AML-193 (cell line): ENCODE data around the gene KCNA2.
A peak's percentile ranks its signal among the peaks of the same experiment; 100 is the strongest.

ENCODE experiments used
- DNase-seq, 2 experiments: peaks; one replicate each; lab custom pipeline; 2025; lab: John Stamatoyannopoulos, UW

KCNA2 gene

DNA sequence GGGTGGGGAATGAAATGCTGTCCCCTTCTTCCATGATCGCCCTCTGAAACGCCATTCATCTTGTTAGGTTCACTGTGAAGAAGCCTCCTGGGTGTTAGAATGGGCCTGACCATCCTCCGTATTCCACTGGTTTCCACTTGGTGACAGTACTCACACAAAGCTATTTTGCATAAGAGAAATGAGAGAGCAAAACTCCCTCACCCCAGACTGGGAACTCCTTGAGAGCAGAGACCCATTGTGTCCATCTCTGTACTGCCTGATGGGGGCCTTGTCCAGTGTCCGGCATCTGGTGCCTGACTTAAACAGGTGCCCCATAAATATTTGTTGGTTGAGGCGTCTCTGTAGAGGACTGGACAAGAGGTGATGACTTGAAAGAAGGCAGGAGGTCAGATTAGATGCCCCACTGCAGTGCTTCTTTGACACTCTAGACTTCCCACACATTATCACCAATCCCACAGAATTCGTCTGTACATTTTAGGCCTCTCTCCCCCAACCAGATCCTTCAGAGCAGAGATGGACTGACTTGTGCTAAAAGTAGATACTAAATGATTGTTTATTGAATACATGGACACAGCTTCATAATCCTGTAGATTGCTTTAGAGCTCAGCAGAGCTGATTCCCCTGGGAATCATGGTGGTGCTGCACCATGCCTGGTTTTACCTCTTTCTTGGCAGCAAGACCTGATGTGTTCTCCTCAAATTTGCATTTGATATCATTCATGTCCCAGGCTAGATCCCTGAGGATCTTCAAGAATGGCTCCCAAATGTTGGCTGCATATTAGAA is 22.4 kb upstream of the KCNA2 start:
- DNase-seq = no peak

GRCh38 chr1:110627764-110628163 is 21.6 kb upstream of the KCNA2 start:
- DNase-seq = peak; percentile 57 to 60

GRCh38 chr1:110626889-110627288 is 20.7 kb upstream of the KCNA2 start:
- no peak for DNase-seq

DNA sequence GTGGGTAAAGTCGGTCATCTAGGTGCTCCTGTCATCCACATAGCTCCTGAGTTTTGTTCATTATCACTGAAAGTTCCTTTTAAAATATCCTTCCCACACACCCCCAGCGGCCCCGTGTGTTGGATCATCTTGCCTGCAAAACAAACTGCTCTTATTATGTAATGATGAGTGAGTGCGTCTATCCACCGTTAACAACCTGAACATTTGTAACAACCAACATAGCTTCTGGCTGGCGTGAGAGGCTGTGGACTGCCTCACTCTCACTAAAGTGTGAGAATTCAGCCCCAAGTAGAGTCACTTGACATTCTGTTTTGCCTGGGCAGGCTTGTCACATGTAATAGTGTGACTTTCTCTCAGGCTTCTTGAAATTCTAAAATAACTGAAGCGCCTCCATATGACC is 14.5 kb upstream of the KCNA2 start:
- no peak for DNase-seq

GRCh38 chr1:110620250-110620615 is 14.1 kb upstream of the KCNA2 start:
- no peak for DNase-seq

GRCh38 chr1:110619412-110620249 is 13.5 kb upstream of the KCNA2 start:
- peak; percentile 63 for DNase-seq

GRCh38 chr1:110618668-110619067 is 12.5 kb upstream of the KCNA2 start:
- no peak for DNase-seq

DNA sequence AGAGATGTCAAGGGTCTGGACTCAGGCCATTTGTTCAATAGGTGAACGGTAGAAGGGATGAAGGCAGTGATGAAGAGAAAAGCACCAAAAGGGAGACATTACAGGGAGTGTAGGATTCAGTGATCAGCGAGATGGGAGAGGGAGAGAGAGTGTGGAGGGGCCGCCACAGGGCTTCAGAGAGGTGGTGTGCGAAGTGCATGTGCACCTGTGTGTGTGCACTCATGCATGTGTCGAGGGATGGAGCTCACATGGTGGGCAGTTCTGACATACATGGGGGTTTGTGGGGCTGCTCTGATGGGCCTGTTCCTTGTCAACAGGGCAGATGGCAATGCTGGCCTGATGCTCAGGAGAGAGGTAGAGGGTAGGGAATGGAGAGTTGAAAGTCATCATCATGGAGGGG is 11.4 kb upstream of the KCNA2 start:
- no peak for DNase-seq

GRCh38 chr1:110617116-110617515 is 11.0 kb upstream of the KCNA2 start:
- DNase-seq = no peak

DNA sequence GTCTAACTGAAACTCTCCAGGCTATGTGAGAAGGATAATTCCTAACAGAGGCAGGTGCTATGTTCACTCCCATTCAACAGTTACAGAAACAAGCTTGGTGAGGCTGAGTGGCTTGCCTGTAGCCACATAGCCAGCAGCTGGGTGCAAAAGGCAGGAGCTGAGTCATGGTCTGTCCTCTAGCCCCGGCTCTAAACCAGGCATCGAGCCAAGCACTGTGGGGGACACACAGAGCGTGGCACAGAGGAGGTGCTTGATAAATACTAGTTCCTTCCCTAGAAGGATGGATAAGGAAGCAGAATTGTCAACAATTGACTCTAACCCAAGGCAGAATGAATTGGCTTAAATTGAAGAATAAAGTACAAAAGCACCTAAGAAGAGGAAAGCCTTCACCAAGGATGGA is 10.4 kb upstream of the KCNA2 start:
- DNase-seq = peak; percentile 65 to 69

- DNase-seq = peak; percentile 41 to 57
Observed at GRCh38 chr1:110615548-110616130, 9.5 kb upstream of the KCNA2 start.

- DNase-seq = no peak
Observed at GRCh38 chr1:110612060-110612745, 6.0 kb upstream of the KCNA2 start.

GRCh38 chr1:110610696-110611286 is 4.6 kb upstream of the KCNA2 start:
- DNase-seq = no peak

- no peak for DNase-seq
Observed at GRCh38 chr1:110610084-110610483, 3.9 kb upstream of the KCNA2 start.

- no peak for DNase-seq
Observed at GRCh38 chr1:110608247-110608646, 2.1 kb upstream of the KCNA2 start.

DNA sequence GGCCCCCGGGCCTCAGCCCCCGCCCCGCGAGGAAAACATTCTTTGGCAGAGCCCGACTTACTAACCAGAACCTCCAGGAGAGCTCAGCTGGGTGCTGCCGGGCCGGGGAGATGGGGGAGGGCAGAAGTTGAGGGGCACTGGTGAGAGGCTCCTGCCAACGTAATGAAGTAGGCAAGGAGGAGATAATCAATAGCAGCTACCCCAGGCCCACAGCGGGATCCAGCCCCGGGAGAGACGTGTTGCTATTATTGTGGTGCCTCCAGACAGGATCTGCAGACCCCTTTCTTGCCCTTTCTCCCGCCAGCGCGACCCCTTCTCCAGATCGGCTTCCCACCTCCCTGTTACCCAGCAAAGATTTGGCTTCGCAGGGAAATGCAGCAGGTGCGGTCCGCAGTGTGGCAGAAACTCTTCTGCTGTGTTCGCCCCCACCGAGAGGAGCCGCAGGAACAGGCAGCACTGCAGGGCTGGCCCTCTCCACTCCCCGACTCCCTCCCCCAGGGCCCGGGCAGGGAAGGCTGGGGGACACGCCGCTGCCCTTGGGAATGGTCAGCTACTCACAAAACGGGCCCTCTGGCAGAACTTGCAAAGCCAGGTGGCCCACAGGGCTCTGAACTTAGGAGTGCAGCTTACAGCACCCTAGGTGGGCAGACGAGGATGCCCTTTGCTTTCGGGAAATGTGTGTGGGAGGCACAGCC is 1.5 kb upstream of the KCNA2 start:
- DNase-seq = no peak

DNA sequence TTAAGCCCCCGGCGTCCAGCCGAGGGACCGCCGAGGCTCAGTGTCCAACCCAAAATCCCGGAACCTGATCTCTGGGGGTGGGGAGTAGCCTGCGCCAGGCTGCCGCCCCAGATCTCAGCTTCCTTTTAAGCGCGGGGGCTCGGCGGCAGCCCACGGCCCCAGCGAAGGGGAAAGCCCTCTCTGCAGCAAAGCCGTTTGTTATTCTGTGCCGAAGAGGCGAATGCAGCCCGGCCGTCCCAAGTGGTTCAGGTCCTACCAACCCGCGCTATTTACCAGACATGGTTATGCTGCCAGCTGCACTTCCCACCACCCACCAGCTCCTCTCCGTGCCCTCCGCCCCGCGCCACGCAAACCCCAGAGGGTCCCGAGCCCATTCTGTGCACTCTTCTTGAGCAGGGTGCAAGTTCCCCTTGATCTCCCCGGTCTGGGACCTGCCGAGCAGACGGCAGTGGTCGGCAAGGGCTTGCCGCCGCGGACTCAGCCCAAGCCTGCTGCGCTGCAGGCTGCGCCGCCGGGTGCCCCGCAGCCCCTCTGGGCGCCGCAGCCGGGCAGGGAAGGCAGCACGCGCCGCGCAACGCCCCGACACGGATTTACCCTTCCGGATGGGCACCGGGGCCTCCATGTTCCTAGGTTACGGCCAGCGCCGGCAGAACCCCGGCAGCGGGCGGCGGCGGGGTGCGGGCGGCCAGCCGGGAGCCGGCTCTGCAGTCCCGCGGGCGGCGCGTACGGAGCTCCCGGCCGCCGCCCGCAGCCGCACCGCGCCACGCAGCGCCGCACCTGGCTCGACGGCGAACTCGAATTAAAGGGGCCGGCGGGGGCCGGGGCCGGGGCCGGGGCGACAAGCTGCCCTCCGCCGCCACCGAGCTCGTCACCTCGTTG is 738 bp upstream of the KCNA2 start:
- no peak for DNase-seq

- no peak for DNase-seq
Observed at GRCh38 chr1:110605446-110605845, 712 bp downstream of the KCNA2 start.

DNA sequence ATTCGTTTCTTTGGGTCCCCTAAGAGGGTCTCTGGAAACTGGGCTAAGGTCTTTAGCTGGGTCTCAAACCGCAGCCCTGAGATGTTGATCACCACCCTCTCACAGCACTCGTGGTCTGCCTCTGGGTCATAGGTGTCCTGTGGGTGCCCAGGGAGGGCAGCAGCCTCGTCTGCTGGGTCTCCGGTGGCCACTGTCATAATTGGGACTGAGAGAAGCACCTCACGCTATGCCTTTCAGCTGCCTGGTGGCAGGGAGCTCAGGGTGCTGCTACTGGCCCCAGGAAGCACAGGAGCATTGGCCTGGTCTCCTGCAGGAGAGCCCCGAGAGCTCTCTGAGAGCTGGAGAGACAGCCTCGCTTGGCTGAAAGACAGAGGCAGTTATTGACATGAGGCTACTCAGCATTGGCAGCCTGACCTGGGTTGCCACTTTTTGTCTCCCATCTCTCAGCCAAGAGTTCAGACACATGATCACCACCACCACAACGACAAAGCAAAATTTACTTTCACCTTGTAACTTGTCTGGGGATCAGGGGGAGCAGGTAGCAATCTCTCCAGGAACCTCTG is 1.5 kb downstream of the KCNA2 start:
- no peak for DNase-seq

GRCh38 chr1:110603058-110603457 is 3.1 kb downstream of the KCNA2 start:
- DNase-seq = no peak
